Astrocyte (in vitro differentiated cells and primary cell): Measurements from ENCODE around the gene OSR1.
"Not testable (repeated sequence)": the region's sequence is repeated elsewhere in the genome, so short reads cannot be mapped to it uniquely, and the experiment has no call there.

Experiments
- CTCF ChIP-seq: IDR thresholded peaks from 2 replicates; pipeline ENCODE4 v1.5.1; 2011; ENCODE audit warnings: low read depth, mild to moderate bottlenecking, inconsistent platforms, low read length, moderate library complexity; ENCODE audit not compliant: insufficient read depth
- EZH2 ChIP-seq: IDR thresholded peaks from 2 replicates; pipeline ENCODE4 v1.6.1; 2012; ENCODE audit warnings: mild to moderate bottlenecking, low read length, inconsistent platforms; ENCODE audit not compliant: insufficient read depth

GRCh38 chr2:19305400-19306055 lies 52.9 kb downstream of the OSR1 start:
- TF ChIP-seq CTCF, EZH2: not testable (repeated sequence)
